GM12878 (cell line): ENCODE measurements around the gene CPNE4. TPM values are rescaled to one million over a fixed set of nuclear protein-coding genes. Genes with fewer than 3 reads are reported as not detected.

Experiments
- ATAC-seq: fragments of 200-7000 bp; cut with Tn5 transposase; 3 replicates; pipeline ENCODE4 v1.9.1; 2020; ENCODE audit warnings: mild to moderate bottlenecking, moderate library complexity
- BruUV-seq: library from RNA; stranded (reverse); fragments of 400-500 nt; replicated peaks from 2 replicates; lab custom pipeline; 2021; lab: Mats Ljungman, UMichigan
- CTCF ChIA-PET: fragments of 300-600 bp; sonication (Branson Sonifier 250); formaldehyde crosslinking; extraction: SDS; loops from one replicate; lab custom pipeline; 2021; ENCODE audit warnings: inconsistent platforms; lab: Yijun Ruan, JAX
- POLR2A ChIA-PET: fragments of 350-600 bp; formaldehyde crosslinking; extraction: SDS; loops from one replicate; lab custom pipeline; 2021; ENCODE audit warnings: inconsistent platforms; lab: Charles Lee
- RAD21 ChIA-PET: fragments of 300-600 bp; sonication (Branson Sonifier 250); formaldehyde crosslinking; loops from one replicate; lab custom pipeline; 2023; ENCODE audit warnings: antibody characterized with exemption; ENCODE audit not compliant: unreplicated experiment; lab: Charles Lee
- SMC1A ChIA-PET: fragments of 300-600 bp; sonication (Branson Sonifier 250); formaldehyde crosslinking; loops from one replicate; lab custom pipeline; 2023; ENCODE audit not compliant: unreplicated experiment, uncharacterized antibody; lab: Charles Lee
- DNase-seq: peaks from one replicate; pipeline ENCODE4 v3.0.0-alpha.2; 2011; ENCODE audit warnings: low read depth, low spot score
- FAIRE-seq: peaks from 3 replicates; lab custom pipeline; 2011; peaks lifted over from hg19 to GRCh38; lab: Jason Lieb, UNC
- H2AFZ ChIP-seq: 2 replicates; pipeline ENCODE4 v1.6.0; 2011; ENCODE audit warnings: low read depth, low read length, control low read depth; ENCODE audit not compliant: control insufficient read depth
- H3K27ac ChIP-seq: 2 replicates; pipeline ENCODE4 v1.5.1; 2011; ENCODE audit warnings: control low read depth; ENCODE audit not compliant: control insufficient read depth, insufficient read depth
- H3K27me3 ChIP-seq, 2 experiments: replicated peaks in 1 of 2; 2 replicates each; pipeline versions ENCODE4 v1.6.0 to v1.6.1; 2011; ENCODE audit warnings: low read length in 1 of 2; ENCODE audit not compliant: control insufficient read depth in 2 of 2, insufficient read depth in 2 of 2
- H3K36me3 ChIP-seq, 2 experiments: 2 replicates each; pipeline ENCODE4 v1.5.1; 2011; ENCODE audit warnings: low read length in 1 of 2; ENCODE audit not compliant: control insufficient read depth in 2 of 2, insufficient read depth in 2 of 2
- H3K4me1 ChIP-seq: 2 replicates; pipeline ENCODE4 v1.6.1; 2011; ENCODE audit warnings: mild to moderate bottlenecking, low read length, moderate library complexity, mixed read lengths; ENCODE audit not compliant: control insufficient read depth, insufficient read depth
- H3K4me2 ChIP-seq: 2 replicates; pipeline ENCODE4 v1.6.0; 2011; ENCODE audit warnings: control low read depth; ENCODE audit not compliant: control insufficient read depth, insufficient read depth
- H3K4me3 ChIP-seq: fragments of 200-600 bp; sonication (generic); 2 replicates; pipeline ENCODE4 v1.5.1; 2016
- H3K79me2 ChIP-seq: 2 replicates; pipeline ENCODE4 v1.6.0; 2011; ENCODE audit warnings: low read length; ENCODE audit not compliant: control insufficient read depth, insufficient read depth
- H3K9ac ChIP-seq: 2 replicates; pipeline ENCODE4 v1.8.0; 2011; ENCODE audit warnings: low read length, control low read depth, mixed read lengths; ENCODE audit not compliant: control insufficient read depth, insufficient read depth
- H3K9me3 ChIP-seq: replicated peaks from 3 replicates; pipeline ENCODE4 v1.5.1; 2011; ENCODE audit warnings: mild to moderate bottlenecking, low read length; ENCODE audit not compliant: control insufficient read depth, insufficient read depth
- H4K20me1 ChIP-seq: 2 replicates; pipeline ENCODE4 v1.6.0; 2011; ENCODE audit not compliant: control insufficient read depth, insufficient read depth
- NRF1 ChIP-seq: conservative IDR thresholded peaks from 2 replicates; pipeline ENCODE4 v1.6.1; 2011; ENCODE audit warnings: mild to moderate bottlenecking, low read depth, low read length, improper control_type of control experiment
- RAD51 ChIP-seq: fragments of 450-650 bp; IDR thresholded peaks from 2 replicates; pipeline ENCODE4 v1.6.1; 2016; ENCODE audit warnings: moderate library complexity, mild to moderate bottlenecking, inconsistent platforms
- RB1 ChIP-seq: fragments of 450-650 bp; formaldehyde crosslinking; IDR thresholded peaks from 2 replicates; pipeline ENCODE4 v1.6.1; 2017; ENCODE audit warnings: mild to moderate bottlenecking, borderline replicate concordance
- SPI1 ChIP-seq: IDR thresholded peaks from 2 replicates; pipeline ENCODE4 v1.6.1; 2011; ENCODE audit warnings: low read depth, mild to moderate bottlenecking, low read length, moderate library complexity, borderline replicate concordance; ENCODE audit not compliant: insufficient read depth
- ZSCAN29 ChIP-seq: fragments of 450-650 bp; IDR thresholded peaks from 2 replicates; pipeline ENCODE4 v1.6.1; 2017; ENCODE audit warnings: mild to moderate bottlenecking, moderate library complexity
- in situ Hi-C: fragments of 300-500 bp; cut with MboI; formaldehyde crosslinking; loops from 9 replicates; pipeline ENCODE4 v1.14.3; 2018; ENCODE audit warnings: mixed read lengths
- intact Hi-C: fragments of 100-400 bp; cut with micrococcal nuclease; formaldehyde crosslinking; loops from one replicate; pipeline ENCODE4 v1.14.2; 2022; ENCODE audit not compliant: unreplicated experiment
- polyA plus RNA-seq, 11 experiments: library from polyadenylated mRNA; depleted of rRNA in 4 of 11; unstranded in 6 of 11; stranded (reverse) in 5 of 11; fragments of >200 nt; fragmentation: Nextera tagmentation in 4 of 11; fragmentation: Illumina TruSeq in 1 of 11; extraction: Ambion mirVana in 4 of 11; extraction: Trizol in 1 of 11; gene quantifications; 1 replicate in 1 of 11; 2 replicates in 10 of 11; pipeline versions ENCODE4 v1.2.1 to v1.2.3, GENCODE V29; 2011 to 2016; ENCODE audit warnings: inconsistent platforms in 2 of 11, missing spikeins in 2 of 11, low read depth in 1 of 11
- total RNA-seq, 4 experiments: library from RNA; depleted of rRNA in 3 of 4; stranded (reverse); fragments of >200 nt in 3 of 4; fragmentation: Illumina TruSeq in 1 of 4; extraction: Trizol in 1 of 4; gene quantifications; 2 replicates each; pipeline versions ENCODE4 v1.2.1 to v1.2.3, GENCODE V29; 2013 to 2021
- TF ChIP-seq, protein P1 (sequence below): fragments of 450-650 bp; formaldehyde crosslinking; IDR thresholded peaks from 2 replicates; pipeline ENCODE4 v1.4.0; 2022; ENCODE audit warnings: mild to moderate bottlenecking, moderate library complexity
- TF ChIP-seq, protein P2 (sequence below): fragments of 150-350 bp; IDR thresholded peaks from 2 replicates; pipeline ENCODE4 v1.6.1; 2014; ENCODE audit warnings: mild to moderate bottlenecking, low read depth, low read length

CPNE4 gene
- total and polyA plus RNA-seq, 10 of the 15 experiments (the other 5 are each of a cell fraction or from before 2014, with no cell fraction given) = 0.17 to 1.9 (median 0.48) TPM; not detected in 1

GRCh38 chr3:132042681-132043080, 7.9 kb upstream of the CPNE4 start:
- in situ Hi-C loops (no loop called here), intact Hi-C loops (no loop called here)
- ChIA-PET CTCF (interaction anchor here (0.9 to 1.6 kb wide), 2 partner anchors 12 to 13 kb away, joined by 3 read pairs; no protein-coding TSS in a partner anchor), RAD21 (no interaction called here), SMC1A (no interaction called here), POLR2A (no interaction called here)
- BruUV-seq = no TSS peak
- TF ChIP-seq, protein P1, sequence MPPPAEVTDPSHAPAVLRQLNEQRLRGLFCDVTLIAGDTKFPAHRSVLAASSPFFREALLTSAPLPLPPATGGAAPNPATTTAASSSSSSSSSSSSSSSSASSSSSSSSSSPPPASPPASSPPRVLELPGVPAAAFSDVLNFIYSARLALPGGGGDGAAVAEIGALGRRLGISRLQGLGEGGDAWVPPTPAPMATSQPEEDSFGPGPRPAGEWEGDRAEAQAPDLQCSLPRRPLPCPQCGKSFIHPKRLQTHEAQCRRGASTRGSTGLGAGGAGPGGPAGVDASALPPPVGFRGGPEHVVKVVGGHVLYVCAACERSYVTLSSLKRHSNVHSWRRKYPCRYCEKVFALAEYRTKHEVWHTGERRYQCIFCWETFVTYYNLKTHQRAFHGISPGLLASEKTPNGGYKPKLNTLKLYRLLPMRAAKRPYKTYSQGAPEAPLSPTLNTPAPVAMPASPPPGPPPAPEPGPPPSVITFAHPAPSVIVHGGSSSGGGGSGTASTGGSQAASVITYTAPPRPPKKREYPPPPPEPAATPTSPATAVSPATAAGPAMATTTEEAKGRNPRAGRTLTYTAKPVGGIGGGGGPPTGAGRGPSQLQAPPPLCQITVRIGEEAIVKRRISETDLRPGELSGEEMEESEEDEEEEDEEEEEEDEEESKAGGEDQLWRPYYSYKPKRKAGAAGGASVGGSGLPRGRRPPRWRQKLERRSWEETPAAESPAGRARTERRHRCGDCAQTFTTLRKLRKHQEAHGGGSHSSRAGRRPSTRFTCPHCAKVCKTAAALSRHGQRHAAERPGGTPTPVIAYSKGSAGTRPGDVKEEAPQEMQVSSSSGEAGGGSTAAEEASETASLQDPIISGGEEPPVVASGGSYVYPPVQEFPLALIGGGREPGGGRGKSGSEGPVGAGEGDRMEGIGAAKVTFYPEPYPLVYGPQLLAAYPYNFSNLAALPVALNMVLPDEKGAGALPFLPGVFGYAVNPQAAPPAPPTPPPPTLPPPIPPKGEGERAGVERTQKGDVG (CRISPR knock-in tag) = no peak
- TF ChIP-seq, protein P2, sequence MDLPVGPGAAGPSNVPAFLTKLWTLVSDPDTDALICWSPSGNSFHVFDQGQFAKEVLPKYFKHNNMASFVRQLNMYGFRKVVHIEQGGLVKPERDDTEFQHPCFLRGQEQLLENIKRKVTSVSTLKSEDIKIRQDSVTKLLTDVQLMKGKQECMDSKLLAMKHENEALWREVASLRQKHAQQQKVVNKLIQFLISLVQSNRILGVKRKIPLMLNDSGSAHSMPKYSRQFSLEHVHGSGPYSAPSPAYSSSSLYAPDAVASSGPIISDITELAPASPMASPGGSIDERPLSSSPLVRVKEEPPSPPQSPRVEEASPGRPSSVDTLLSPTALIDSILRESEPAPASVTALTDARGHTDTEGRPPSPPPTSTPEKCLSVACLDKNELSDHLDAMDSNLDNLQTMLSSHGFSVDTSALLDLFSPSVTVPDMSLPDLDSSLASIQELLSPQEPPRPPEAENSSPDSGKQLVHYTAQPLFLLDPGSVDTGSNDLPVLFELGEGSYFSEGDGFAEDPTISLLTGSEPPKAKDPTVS = no peak
- TF ChIP-seq ZSCAN29 = no peak
- TF ChIP-seq RB1 = no peak
- TF ChIP-seq RAD51 = no peak
- TF ChIP-seq SPI1 = no peak
- TF ChIP-seq NRF1 = no peak
- H3K4me3 ChIP-seq = no peak overlapping the region
- no peaks in the 10 kb centered on the region for H4K20me1 ChIP-seq
- FAIRE-seq (no peak), ATAC-seq (no peak), DNase-seq (no peak)
- no peak overlapping the region for H2AFZ ChIP-seq
- no peaks in the 10 kb centered on the region for H3K36me3 ChIP-seq
- H3K79me2 ChIP-seq = no peaks in the 10 kb centered on the region
- no peak overlapping the region for H3K27ac ChIP-seq
- H3K27me3 ChIP-seq = no peaks in the 10 kb centered on the region; a peak in 1 of 4 replicates
- H3K9ac ChIP-seq = no peak overlapping the region
- no peaks in the 10 kb centered on the region for H3K4me1 ChIP-seq
- H3K4me2 ChIP-seq = no peak overlapping the region
- no peaks in the 10 kb centered on the region for H3K9me3 ChIP-seq
